ENCODE data around the gene HIVEP3.

DNA sequence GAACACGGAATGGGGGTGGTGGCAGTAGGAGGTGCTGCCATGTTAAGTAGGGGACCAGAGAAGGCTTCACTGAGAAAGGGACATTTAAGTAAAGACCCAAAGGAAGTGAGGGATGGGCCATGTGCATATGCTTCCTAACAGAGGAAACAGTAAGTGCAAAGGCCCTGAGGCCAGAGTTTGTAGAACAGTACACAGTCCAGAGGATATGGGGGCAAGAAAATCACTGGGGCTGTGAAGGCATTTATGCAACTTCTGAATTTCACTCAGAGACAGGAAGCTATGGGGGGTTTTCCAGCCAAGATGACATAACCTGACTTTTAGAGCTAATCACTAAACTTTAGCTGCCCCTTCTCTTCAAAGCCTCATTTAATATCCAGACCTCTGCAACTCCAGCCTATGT, 231.7 kb downstream of the HIVEP3 start:
- TF ChIP-seq, protein P1, sequence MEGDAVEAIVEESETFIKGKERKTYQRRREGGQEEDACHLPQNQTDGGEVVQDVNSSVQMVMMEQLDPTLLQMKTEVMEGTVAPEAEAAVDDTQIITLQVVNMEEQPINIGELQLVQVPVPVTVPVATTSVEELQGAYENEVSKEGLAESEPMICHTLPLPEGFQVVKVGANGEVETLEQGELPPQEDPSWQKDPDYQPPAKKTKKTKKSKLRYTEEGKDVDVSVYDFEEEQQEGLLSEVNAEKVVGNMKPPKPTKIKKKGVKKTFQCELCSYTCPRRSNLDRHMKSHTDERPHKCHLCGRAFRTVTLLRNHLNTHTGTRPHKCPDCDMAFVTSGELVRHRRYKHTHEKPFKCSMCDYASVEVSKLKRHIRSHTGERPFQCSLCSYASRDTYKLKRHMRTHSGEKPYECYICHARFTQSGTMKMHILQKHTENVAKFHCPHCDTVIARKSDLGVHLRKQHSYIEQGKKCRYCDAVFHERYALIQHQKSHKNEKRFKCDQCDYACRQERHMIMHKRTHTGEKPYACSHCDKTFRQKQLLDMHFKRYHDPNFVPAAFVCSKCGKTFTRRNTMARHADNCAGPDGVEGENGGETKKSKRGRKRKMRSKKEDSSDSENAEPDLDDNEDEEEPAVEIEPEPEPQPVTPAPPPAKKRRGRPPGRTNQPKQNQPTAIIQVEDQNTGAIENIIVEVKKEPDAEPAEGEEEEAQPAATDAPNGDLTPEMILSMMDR (IDR thresholded peaks at IDR 0.05): no peak
- TF ChIP-seq, protein P2, sequence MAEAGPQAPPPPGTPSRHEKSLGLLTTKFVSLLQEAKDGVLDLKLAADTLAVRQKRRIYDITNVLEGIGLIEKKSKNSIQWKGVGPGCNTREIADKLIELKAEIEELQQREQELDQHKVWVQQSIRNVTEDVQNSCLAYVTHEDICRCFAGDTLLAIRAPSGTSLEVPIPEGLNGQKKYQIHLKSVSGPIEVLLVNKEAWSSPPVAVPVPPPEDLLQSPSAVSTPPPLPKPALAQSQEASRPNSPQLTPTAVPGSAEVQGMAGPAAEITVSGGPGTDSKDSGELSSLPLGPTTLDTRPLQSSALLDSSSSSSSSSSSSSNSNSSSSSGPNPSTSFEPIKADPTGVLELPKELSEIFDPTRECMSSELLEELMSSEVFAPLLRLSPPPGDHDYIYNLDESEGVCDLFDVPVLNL (CRISPR knock-in tag; IDR thresholded peaks at IDR 0.05; ENCODE audit: borderline replicate concordance, low read depth): no peak
- TF ChIP-seq CBFB (CRISPR knock-in tag; IDR thresholded peaks at IDR 0.05; ENCODE audit: low read depth) (no peak), SP1 (CRISPR knock-in tag; conservative IDR thresholded peaks at IDR 0.05) (no peak), SMAD4 (CRISPR knock-in tag; IDR thresholded peaks at IDR 0.05) (no peak), ELF4 (CRISPR knock-in tag; IDR thresholded peaks at IDR 0.05; ENCODE audit: low read depth) (no peak)
- TF ChIP-seq, protein P3, sequence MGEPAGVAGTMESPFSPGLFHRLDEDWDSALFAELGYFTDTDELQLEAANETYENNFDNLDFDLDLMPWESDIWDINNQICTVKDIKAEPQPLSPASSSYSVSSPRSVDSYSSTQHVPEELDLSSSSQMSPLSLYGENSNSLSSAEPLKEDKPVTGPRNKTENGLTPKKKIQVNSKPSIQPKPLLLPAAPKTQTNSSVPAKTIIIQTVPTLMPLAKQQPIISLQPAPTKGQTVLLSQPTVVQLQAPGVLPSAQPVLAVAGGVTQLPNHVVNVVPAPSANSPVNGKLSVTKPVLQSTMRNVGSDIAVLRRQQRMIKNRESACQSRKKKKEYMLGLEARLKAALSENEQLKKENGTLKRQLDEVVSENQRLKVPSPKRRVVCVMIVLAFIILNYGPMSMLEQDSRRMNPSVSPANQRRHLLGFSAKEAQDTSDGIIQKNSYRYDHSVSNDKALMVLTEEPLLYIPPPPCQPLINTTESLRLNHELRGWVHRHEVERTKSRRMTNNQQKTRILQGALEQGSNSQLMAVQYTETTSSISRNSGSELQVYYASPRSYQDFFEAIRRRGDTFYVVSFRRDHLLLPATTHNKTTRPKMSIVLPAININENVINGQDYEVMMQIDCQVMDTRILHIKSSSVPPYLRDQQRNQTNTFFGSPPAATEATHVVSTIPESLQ (CRISPR knock-in tag; IDR thresholded peaks at IDR 0.05): no peak
- TF ChIP-seq, protein P4, sequence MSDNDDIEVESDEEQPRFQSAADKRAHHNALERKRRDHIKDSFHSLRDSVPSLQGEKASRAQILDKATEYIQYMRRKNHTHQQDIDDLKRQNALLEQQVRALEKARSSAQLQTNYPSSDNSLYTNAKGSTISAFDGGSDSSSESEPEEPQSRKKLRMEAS (CRISPR knock-in tag; IDR thresholded peaks at IDR 0.05): no peak
- TF ChIP-seq, protein P5, sequence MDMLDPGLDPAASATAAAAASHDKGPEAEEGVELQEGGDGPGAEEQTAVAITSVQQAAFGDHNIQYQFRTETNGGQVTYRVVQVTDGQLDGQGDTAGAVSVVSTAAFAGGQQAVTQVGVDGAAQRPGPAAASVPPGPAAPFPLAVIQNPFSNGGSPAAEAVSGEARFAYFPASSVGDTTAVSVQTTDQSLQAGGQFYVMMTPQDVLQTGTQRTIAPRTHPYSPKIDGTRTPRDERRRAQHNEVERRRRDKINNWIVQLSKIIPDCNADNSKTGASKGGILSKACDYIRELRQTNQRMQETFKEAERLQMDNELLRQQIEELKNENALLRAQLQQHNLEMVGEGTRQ (CRISPR knock-in tag; IDR thresholded peaks at IDR 0.05): no peak

Data from WTC11 (cell line).